ENCODE measurements around the gene PLXNA4.

Gene PLXNA4

DNA sequence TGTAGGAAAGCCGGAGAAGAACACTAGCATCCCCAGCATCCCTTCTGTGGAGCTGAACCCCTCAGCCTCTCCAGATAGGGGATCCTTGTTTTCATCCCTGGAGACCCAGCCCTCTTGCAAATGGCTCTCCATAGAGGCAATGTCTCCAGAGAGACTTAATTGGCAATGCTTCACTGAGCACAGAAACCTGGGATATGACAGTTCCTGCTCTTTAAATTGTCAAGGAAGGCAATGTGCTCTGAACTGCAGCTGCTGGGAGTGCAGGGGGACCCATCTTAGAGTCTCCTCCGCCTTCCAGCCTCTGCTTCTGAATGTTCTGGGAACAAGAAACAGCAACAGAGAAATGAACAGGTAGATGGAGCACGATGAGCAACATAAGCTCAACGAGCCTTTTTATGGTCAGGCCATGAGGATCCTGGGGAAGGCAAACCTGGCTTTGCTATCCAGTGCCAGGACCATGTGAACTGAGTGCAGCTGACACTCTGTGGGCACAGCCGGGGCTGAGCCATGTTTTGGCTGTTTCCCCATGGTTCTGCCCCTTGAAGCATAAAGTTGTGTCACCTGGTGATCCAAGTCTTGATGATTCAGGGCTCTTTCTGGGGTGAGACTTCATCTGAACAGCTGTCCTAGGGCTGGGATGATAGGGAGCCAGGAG is 481.0 kb downstream of the PLXNA4 start:
- no peak for DNase-seq

DNA sequence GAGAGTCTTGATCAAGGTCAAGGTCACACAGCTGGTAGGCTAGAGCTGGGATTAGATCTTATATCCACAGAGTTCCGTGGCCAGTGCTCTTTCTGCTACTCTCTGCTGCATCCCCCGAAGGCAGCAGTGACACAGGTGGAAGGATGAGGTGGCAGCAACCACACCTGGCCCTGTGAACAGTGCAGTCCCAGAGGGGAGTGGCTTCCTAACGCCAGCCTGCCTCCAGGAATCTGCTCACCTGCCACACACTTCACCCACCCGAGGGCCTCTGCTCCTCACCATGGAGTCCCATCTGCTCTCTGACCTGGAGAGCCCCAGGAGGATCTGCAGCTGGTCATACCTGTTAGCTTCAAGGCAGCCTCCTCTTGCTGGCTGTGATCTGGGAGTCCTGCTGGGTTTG is 484.2 kb downstream of the PLXNA4 start:
- no peak for DNase-seq

DNA sequence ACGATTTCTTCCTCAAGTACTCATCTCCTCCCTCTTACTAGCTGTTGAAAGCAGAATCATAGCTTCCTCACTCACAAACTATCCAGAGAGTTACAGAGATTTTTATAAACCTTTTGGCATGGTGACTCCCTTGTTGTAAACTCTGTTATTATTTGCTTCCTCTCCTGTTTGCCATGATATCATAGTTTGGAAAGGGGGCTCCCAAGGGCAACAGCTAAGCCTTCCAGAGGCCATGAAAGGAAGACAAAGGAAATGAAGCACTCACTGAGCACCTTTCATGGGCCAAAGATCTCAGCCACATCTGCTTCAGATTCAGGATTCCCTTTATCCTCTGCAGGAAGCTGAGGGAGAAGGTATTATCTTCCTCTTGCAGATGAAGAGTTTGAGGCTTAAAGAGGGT is 484.6 kb downstream of the PLXNA4 start:
- DNase-seq, result no peak

DNA sequence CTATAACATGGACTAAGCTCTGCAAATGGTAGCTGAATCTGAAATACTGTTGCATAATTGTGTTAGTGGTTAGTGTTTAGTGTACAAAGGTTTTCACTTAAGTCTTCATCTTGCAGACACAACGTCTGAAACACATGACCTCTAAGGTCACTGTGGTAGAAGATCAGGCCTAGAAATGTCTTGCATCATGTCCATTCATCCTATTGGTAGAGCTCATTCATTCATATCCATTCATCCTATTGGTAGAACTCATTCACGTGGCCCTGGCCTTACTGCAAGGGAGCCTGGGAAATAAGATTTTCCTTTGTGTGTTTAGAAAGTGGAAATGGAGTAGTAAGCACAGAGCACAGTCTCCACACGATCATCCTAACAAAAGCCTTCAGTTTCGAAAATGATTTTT is 485.8 kb downstream of the PLXNA4 start:
- DNase-seq, result no peak

DNA sequence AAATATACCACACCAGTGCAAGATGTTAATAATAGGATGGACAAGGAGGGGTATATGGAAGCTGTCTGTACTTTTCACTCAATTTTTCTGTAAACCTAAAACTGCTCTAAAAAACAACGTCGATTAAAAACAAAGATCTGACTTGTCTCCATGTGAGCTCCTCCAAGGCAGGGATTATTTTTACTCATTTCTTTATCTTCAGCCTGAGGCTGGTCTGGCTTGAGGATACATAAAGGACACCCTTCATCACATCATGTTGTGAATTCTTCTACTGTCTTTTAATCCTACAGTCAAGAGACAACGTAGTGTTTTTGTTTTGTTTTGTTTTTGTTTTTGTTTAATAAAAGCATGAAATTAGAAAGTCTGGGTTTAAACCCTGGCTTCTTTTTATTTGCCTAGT is 486.9 kb downstream of the PLXNA4 start:
- DNase-seq, result no peak

DNA sequence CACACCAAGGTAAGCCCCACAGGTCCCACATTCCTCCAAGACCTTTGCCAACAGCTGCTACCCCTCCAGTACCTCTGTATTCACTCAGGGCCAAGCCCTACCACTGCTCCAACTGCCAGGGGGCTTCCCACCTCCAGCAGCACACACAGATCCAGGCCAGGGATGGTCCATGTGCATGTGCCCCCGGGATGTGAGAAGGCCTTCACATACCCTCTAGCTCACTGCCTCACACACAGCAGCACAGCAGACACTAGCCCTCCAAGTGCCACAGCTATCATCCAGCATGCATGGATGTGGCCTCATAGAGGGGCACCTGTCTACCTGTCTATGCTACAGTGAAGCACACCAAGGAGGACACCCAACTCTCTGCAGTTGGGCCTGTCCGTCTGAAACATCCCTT is 488.8 kb downstream of the PLXNA4 start:
- no peak for DNase-seq

DNA sequence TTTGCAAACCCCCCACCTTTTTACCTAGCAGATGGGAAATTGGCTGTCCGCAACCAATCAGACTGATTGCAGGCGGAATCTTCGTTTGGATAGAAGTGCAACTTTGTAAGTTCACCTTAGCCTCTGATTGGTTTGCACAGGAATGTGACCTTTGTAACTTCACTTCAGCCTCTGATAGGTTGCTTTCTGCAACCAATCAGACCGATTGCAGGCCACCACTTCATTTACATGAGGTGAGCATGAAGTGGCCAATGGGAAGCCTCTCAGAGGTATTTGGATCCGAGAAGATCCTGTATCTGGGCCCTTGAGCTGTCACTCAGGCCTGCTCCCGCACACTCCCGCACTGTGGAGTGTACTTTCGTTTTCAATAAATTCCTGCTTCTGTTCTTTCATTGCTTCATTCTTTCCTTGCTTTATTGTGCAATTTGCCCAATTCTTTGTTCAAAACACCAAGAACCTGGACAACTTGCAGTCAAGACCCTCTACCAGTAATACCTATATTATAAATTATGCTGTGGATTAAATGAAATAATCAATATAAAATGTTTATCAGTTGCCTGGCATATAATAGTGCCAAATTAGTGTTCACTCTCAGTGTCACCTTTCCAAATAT is 491.4 kb downstream of the PLXNA4 start:
- no peak for DNase-seq

DNA sequence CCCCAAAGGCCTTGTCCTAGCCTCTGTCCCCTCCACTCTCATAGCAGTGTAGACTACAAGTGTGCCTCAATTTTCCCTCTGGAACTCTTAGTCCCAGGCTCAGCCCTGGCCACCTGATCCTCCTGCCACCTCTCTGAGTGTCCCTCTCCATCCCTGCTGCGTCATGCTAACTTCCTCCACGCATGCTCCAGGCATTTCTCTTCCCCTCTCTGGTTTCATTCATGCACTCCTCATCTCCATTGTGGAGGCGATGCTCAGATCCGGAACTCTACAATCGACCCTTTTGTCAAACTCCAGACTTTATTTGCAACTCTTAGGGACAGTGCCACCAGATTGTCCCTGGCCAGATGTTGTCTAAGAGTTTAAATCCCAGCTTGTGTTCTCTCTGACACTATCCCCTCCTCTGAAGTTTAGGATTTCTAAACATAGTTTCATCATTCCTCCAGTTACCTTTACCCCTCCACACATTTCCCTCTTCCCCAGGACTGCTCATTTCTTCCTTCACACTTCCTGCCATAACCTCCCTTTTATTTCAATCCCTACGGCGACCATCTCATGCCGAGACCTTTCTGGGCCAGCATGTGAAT is 492.6 kb downstream of the PLXNA4 start:
- DNase-seq, result no peak

DNA sequence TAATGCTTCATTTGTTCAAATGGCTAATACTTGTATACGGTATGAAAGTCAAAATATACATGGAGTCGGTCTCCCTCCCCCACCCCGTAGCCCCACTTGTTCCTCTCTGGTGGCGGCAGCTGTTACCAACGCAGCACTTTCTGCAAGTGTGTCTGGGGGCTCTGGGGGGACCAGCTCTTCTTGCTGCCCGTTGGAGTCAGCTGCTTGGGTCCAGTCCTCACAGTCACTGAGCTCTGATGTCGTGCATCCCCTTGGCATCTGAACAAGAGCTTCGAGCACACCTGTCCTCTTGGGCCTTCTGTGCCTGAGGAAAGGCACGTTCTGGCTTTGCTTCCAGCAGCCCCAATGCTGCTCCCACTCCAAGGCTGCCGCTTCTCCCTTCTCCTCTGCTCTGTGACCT is 493.1 kb downstream of the PLXNA4 start:
- no peak for DNase-seq

DNA sequence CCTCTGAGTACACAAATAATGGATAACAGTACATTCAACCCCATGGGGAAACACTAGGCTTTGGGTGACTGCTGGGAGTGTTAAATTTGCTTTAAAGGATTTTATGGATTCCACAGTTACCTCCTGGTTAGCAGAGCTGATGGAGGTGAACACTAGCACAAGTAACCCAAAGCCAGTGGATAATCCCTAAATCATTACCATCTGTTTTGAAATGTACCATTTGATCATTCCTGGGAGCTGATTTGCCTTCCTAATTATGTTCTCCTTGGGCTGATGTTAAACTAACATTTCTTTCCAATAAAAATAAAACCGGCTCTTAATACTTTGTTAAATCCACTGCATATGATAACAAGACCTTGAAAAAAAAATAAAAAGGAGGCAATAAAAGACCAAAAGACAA is 493.9 kb downstream of the PLXNA4 start:
- DNase-seq, result no peak

DNA sequence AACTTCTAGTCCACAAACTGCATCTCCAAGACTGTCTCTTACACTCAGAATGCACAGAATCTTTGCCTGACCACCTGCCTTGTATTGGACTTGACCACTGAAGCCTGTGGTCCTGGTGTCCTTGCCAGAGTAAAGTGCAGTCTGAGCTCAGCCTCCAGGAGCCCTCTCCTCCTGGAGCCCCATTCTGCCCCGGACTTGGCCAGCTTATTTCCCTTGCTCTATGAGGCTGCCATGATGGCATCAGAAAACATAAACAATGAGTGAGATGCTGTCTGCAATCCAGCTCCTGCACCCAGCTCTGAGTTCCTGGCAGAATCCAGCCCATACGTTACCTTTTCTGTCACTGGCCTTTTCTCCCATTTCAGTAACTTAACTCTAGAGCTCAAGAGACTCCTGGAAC is 494.6 kb downstream of the PLXNA4 start:
- DNase-seq, result no peak

DNA sequence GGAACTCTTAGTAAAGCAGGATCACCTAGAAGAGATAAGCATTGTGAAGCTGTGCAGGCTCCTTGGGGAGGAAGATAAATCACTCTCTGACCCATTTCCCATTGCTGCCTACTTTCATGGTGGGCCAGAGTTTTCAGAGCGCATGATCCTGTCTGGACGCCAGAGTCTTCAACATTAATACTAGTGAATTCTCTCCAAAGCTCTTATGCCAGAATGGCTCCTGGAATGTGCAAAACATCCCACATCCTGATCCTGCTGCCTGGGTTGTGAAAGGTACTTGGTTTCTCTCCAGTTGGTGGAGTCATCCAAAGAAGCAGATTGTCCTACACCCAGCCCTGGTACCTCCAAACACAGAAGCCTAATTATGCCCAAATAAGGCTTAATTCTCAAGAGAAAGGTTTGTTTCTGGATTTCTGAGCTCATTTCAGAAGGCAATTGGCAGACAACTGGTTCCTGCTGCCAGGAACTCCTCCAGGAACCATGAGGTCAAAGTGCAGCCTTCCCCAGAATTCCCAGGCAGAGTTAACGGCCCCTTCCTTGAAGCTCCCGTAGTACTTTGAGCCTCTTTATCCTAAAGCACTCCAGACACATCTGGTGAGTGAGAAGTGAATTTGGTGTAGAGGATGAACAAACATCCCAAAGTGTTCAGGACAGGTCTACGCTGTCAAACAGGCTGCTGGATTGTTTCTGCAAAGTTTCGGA is 495.2 kb downstream of the PLXNA4 start:
- no peak for DNase-seq

DNA sequence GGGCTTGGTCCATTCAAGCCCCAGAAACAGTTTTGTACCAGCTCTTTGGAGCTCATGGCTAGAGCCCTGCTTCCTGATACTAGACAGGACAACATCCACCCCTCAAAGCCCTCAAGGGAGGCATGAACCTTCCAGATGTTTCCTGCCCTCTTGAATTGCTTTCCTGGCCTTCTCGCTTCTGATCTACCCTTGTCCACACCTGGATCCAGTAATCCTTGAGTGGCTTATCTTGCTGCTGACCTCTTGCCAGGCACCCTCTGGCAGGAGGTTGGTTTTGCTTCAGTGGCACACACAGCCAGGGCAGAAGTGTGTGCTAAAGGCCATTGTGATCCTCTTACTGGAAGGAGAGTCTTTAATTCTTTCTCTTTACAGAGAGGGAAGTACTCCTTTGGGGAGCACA is 495.8 kb downstream of the PLXNA4 start:
- no peak for DNase-seq

DNA sequence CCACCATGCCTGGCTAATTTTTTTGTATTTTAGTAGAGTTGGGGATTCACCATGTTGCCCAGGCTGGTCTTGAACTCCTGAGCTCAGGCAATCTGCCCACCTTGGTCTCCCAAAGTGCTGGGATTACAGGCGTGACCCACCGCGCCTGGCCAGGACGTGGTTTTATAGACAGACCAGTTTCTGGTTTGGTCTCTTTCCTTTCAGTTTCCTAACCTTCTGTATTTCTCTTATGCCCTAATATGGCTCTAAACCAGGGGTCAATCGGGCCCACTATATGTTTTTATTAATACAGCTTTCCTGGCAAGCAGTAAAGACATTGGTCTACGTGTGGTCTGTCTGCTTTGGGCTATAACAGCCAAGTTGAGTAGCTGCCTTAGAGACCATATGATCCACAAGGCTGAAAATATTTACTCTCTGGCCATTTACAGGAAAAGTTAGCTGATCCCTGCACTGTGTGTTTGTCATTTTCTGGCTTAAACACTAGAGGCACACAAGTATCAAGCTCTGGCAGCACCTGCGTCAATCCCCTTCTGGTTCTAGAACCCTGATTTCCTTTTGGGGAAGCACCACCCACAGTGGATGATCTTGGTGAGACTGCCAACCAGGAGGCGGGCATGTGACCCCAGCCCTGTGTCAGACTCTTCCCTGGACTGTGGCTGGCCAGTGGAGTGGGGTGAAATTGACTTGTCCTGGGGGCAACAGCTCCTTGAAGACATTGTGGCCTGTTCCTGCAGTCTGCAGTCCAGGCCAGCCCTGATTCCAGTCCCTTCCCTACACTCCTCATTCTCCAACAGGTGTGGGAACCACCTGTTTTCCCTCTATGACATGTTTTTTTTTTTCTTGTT is 497.2 kb downstream of the PLXNA4 start:
- no peak for DNase-seq

DNA sequence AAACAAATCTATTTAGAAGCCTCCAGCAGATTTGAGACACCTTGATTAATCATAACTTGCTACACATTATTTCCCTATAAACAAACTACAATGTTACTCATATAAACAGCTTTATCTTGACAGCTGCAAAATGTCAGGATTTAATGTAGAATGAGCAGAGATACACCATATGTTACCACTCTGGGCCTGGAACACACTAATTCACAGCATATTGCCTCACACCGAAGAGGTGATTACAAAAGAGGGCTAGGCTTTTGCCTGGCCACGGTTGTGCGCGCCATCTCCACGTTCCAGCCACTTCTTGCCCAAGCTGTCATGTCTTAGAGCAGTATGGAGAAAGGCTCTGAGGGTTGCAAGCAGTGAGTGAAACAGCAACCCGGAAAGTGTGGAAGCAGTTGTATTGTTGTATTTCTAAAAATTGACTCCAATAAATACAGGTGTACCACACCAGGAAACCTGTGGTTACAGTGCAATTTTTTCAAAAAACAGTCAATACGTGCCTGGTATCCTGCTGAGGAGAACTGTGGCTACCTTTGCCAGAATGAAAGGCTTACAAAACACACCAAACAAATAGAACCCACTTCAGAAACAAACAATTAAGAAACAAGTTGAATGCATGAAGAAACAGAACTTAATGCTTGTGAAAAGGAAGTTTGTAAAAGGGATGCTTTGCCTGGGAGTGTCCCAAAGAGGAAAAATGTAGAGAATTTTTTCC is 498.1 kb downstream of the PLXNA4 start:
- no peak for DNase-seq

DNA sequence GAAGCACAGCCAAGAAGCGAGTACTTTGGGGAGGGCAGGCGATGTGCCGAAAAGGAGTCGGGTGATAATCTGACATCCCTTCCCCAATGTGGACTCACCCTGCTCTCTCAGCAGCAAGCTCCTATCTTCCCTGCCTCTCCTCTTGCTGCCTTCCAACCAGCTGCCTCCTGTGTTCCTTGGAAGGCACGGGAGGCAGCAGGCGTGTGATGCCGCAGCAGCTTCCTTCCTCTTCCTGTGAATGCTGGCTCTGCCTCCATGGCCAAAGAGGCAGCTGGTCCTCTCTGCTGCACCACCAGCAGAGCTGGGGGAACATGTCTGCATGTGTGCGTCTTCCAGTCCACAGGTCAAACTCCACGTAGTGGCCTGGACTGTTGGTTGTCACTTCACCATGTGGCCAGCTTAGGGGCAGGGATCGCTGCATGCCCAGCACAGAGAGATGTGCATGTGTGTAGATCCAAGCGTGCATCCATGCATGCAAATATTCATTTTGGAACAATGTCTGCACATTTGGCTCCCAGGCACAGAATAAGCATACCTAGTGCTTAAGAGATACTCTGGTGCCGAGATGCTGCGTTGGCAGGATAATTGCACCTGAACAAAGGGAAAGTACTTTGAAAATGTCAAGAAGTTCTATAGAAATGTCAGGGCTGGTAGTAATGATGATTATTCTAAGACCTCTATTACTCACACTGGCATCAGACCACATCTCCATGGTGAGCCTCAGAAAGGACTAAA is 499.8 kb downstream of the PLXNA4 start:
- no peak for DNase-seq

DNA sequence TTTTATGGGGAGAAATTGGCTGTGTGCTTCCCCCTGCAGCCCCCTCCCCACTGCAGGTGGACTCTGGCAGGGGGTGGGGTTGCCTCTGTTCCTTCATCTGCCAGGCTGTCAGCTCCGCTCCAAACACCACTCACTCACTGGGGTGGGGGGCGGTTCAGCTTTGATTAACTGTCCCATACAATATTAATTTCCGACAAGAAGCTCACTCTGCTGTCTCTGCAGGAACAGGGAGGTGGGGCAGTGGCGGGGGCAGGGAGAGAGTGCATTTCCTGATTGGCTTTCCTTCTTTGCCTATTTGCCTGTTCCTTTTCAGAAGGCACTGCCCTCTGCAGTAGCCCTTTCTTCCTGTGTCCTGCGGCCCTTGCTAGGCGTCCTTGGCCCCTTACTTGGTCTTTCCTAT is 500.8 kb downstream of the PLXNA4 start:
- DNase-seq, result no peak

DNA sequence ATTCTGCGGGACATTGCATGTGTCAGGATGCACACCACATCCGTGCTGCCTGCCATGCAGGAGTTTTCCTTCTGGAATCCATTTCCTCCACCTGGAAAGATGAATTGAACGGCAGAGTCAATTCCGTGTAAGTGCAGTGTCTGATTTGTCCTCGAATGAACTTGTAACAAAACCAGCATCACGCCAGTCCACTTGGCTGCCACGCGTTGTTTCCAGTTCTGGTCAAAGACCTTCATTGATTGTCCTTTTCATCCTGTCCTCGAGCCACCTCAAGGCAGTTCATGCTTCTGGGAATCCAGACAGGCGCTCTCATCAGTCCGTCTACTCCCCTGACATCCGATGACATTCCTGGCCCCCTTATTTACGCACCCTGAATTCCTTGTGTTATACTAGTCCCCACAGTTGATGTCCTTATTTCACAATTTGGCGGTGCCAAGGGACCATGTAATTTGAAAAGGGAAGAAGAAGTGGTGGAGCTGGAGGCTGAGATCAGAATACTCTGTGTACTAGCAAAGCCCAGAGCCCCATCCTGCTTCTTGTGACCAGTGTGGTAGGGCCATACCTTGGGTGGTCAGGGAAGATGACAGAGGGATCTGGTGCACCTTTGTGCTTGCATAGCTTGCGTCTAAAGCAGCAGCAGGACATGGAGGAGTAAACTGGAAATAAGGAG is 502.2 kb downstream of the PLXNA4 start:
- DNase-seq, result no peak
